Measurements from ENCODE around the gene HBG2. TPM values are rescaled to one million over a fixed set of nuclear protein-coding genes. Genes with fewer than 3 reads are reported as not detected.

HBG2 gene
- total and polyA plus RNA-seq, 9 of the 15 experiments (the other 6 are each of a cell fraction or from before 2014, with no cell fraction given), result 1,626 to 58,619 (median 10,515) TPM

GRCh38 chr11:5242933-5243815 lies 11.4 kb downstream of the HBG2 start (continued):
- TF ChIP-seq ZNF655 (CRISPR knock-in tag; IDR thresholded peaks at IDR 0.05), result no peak
- no peak for TF ChIP-seq NCOA1 (IDR thresholded peaks at IDR 0.05; ENCODE audit: low read depth)
- TF ChIP-seq SUPT5H (IDR thresholded peaks at IDR 0.05), result peak; percentile 88
- 0 out of 2 replicates have a peak, but pooled peaks have one; percentile 71 for TF ChIP-seq ETS1 (conservative IDR thresholded peaks at IDR 0.05; ENCODE audit: control insufficient read depth, low read depth, low read length)
- TF ChIP-seq AFF1 (IDR thresholded peaks at IDR 0.05; ENCODE audit: low read depth in 1 of 2, partially characterized antibody in 2 of 2), result peak in 1 of 2 experiments; percentile 7
- no peak for TF ChIP-seq NEUROD1 (IDR thresholded peaks at IDR 0.05; ENCODE audit: borderline replicate concordance, low read depth, low read length, partially characterized antibody)
- TF ChIP-seq SOX6 (IDR thresholded peaks at IDR 0.05), result 0 out of 2 replicates have a peak, but pooled peaks have one; percentile 23
- TF ChIP-seq CHCHD3 (CRISPR knock-in tag; IDR thresholded peaks at IDR 0.05), result peak; percentile 57; the same call in 1 of the 2 replicates
- peak; percentile 93 to 95 for TF ChIP-seq MNT (conservative IDR thresholded peaks at IDR 0.05)
- no peak for TF ChIP-seq ZBTB43 (CRISPR knock-in tag; IDR thresholded peaks at IDR 0.05)
- no peak for TF ChIP-seq SRSF1 (IDR thresholded peaks at IDR 0.05; ENCODE audit: low read depth, low read length)
- TF ChIP-seq ADNP (tag; IDR thresholded peaks at IDR 0.05), result no peak
- no peak for TF ChIP-seq MTA2 (IDR thresholded peaks at IDR 0.05; ENCODE audit: low read depth)
- no peak; the same call in 1 of the 2 replicates for TF ChIP-seq TRIM28 (IDR thresholded peaks at IDR 0.05)
- no peak for TF ChIP-seq BRD4 (IDR thresholded peaks at IDR 0.05)
